Cardiac atrium fibroblast (primary cell): ENCODE data around the gene CD8A. TPM values are rescaled to one million over a fixed set of nuclear protein-coding genes. Genes with fewer than 3 reads are reported as not detected.

Experiments used
- total RNA-seq: library from RNA; depleted of rRNA; stranded (reverse); fragments of >200 nt; gene quantifications from 2 replicates; pipeline ENCODE4 v1.2.3, GENCODE V29; 2015

CD8A gene
- not detected in 2 replicates for total RNA-seq

GRCh38 chr2:86790676-86791572, at the start of gene CD8A:
Gene CD8A (minus strand): TSS chr2:86790913. CDS start chr2:86790825, 88 bp downstream.

Other genes with a start within 250 kb of the CD8A start
- 54.7 and 56.7 TPM in 2 replicates for gene CHMP3, start 227.5 kb downstream of the CD8A start, total RNA-seq
- 16.1 and 17.0 TPM in 2 replicates for gene RNF103, start 167.0 kb downstream of the CD8A start, total RNA-seq
- gene RMND5A, start 70.6 kb downstream of the CD8A start, total RNA-seq: 13.5 and 21.1 TPM in 2 replicates
- gene CD8B, start 71.0 kb upstream of the CD8A start, total RNA-seq: not detected in 2 replicates
- gene RGPD1, start 151.2 kb upstream of the CD8A start, total RNA-seq: not detected in 2 replicates
- gene PLGLB1, start 230.9 kb upstream of the CD8A start, total RNA-seq: 1.1 TPM in 1 of 2 replicates, not detected in the other